ENCODE measurements around the gene C9orf85.
"Not testable (repeated sequence)": the region's sequence is repeated elsewhere in the genome, so short reads cannot be mapped to it uniquely, and the experiment has no call there.

The C9orf85 gene

DNA sequence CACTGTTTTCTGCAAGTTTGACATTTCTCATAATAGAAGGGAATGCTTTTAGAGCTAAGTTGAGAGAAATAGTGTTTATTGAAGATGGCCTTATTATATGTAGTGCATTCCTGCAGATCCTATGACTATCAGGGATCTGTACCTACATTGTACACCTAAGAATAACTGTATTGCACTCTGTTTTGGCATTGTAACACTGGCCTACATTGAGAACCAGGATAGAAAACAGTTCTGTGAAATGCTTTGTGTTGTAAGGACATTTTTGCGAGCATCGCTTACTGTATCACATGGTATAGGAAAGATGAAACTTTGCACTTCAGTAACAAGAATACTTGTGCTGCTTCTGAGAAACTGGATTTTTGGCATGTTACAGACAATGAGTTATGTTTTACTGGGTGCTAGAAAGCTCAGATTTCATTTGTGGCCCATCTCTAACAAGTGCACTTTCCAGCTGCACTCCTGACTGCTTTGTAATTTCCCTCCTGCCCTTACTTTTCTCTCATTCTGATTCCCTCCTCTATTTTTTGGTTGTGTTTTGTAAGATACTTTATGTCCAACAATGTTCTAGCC, 30.6 kb downstream of the C9orf85 start:
- Histone ChIP-seq H3F3A (ENCODE audit: insufficient read depth, low read length) (no peaks in the 10 kb centered on the region), H3K79me2 (ENCODE audit: low read length) (peaks cover 23% of the 10 kb centered on the region), H3K9me2 (replicated peaks; ENCODE audit: insufficient read depth, low read length) (no peaks in the 10 kb centered on the region), H3K9ac (ENCODE audit: low read length) (no peak overlapping the region), H2AFZ (ENCODE audit: low read length) (no peak overlapping the region), H3K27me3 (replicated peaks; ENCODE audit: insufficient read depth, low read length) (no peaks in the 10 kb centered on the region), H3K4me3 (ENCODE audit: low read length) (no peak overlapping the region), H3K36me3 (replicated peaks; ENCODE audit: insufficient read depth, low read length) (no peaks in the 10 kb centered on the region), H3K4me1 (ENCODE audit: low read length) (no peaks in the 10 kb centered on the region), H3K27ac (ENCODE audit: low read length) (no peak overlapping the region), H3K9me3 (replicated peaks; ENCODE audit: insufficient read depth, low read length) (no peaks in the 10 kb centered on the region; the same call in 1 of the 2 replicates), H3K4me2 (ENCODE audit: low read depth, low read length) (no peak overlapping the region), H4K20me1 (ENCODE audit: insufficient read depth, low read length) (no peaks in the 10 kb centered on the region)
- no peak for DNase-seq
- TF ChIP-seq EZH2 (optimal IDR thresholded peaks at IDR 0.05; ENCODE audit: low read depth, low read length) (no peak), EZH2phosphoT487 (IDR thresholded peaks at IDR 0.05; ENCODE audit: low read length) (no peak)
- TF ChIP-seq, protein P1, sequence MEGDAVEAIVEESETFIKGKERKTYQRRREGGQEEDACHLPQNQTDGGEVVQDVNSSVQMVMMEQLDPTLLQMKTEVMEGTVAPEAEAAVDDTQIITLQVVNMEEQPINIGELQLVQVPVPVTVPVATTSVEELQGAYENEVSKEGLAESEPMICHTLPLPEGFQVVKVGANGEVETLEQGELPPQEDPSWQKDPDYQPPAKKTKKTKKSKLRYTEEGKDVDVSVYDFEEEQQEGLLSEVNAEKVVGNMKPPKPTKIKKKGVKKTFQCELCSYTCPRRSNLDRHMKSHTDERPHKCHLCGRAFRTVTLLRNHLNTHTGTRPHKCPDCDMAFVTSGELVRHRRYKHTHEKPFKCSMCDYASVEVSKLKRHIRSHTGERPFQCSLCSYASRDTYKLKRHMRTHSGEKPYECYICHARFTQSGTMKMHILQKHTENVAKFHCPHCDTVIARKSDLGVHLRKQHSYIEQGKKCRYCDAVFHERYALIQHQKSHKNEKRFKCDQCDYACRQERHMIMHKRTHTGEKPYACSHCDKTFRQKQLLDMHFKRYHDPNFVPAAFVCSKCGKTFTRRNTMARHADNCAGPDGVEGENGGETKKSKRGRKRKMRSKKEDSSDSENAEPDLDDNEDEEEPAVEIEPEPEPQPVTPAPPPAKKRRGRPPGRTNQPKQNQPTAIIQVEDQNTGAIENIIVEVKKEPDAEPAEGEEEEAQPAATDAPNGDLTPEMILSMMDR (IDR thresholded peaks at IDR 0.05; ENCODE audit: low read length) = no peak

GRCh38 chr9:71944754-71945375, 33.4 kb downstream of the C9orf85 start:
- DNase-seq = no peak
- H3K36me3 ChIP-seq (replicated peaks; ENCODE audit: insufficient read depth, low read length) = peaks cover 4% of the 10 kb centered on the region; the same call in 1 of the 2 replicates
- peaks cover 4% of the 10 kb centered on the region; the same call in 1 of the 2 replicates for H3K79me2 ChIP-seq (ENCODE audit: low read length)
- H3K4me2 ChIP-seq (ENCODE audit: low read depth, low read length) = no peak overlapping the region
- no peaks in the 10 kb centered on the region for H3K4me1 ChIP-seq (ENCODE audit: low read length)
- H3K27ac ChIP-seq (ENCODE audit: low read length) = no peak overlapping the region
- no peaks in the 10 kb centered on the region for H3K9me2 ChIP-seq (replicated peaks; ENCODE audit: insufficient read depth, low read length)
- no peak overlapping the region for H3K4me3 ChIP-seq (ENCODE audit: low read length)
- no peak overlapping the region for H2AFZ ChIP-seq (ENCODE audit: low read length)
- H4K20me1 ChIP-seq (ENCODE audit: insufficient read depth, low read length) = no peaks in the 10 kb centered on the region
- H3K9me3 ChIP-seq (replicated peaks; ENCODE audit: insufficient read depth, low read length) = no peaks in the 10 kb centered on the region; the same call in 1 of the 2 replicates
- no peak for TF ChIP-seq EZH2phosphoT487 (IDR thresholded peaks at IDR 0.05; ENCODE audit: low read length)
- no peak for TF ChIP-seq EZH2 (optimal IDR thresholded peaks at IDR 0.05; ENCODE audit: low read depth, low read length)
- TF ChIP-seq, protein P1 (IDR thresholded peaks at IDR 0.05; ENCODE audit: low read length) = no peak
- no peak overlapping the region for H3K9ac ChIP-seq (ENCODE audit: low read length)
- no peaks in the 10 kb centered on the region for H3F3A ChIP-seq (ENCODE audit: insufficient read depth, low read length)
- no peaks in the 10 kb centered on the region for H3K27me3 ChIP-seq (replicated peaks; ENCODE audit: insufficient read depth, low read length)

DNA sequence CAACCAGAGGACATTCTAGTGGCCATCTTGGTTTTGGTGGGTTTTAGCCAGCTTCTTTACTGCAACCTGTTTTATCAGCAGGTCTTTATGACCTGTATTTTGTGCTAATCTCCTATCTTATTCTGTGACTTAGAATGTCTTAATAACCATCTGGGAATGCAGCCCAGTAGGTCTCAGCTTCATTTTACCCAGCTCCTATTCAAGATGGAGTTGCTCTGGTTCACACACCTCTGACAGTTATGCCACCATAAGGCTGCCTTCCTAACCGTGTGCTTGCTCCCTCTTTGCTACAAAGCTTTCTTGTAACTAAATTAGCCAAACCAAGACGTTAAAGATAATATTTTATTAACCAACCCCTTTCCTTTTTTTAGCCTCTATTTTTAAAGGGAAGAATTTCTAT, 43.2 kb downstream of the C9orf85 start:
- H3K27ac ChIP-seq (ENCODE audit: low read length); H3K4me3 ChIP-seq (ENCODE audit: low read length): not testable (repeated sequence)

DNA sequence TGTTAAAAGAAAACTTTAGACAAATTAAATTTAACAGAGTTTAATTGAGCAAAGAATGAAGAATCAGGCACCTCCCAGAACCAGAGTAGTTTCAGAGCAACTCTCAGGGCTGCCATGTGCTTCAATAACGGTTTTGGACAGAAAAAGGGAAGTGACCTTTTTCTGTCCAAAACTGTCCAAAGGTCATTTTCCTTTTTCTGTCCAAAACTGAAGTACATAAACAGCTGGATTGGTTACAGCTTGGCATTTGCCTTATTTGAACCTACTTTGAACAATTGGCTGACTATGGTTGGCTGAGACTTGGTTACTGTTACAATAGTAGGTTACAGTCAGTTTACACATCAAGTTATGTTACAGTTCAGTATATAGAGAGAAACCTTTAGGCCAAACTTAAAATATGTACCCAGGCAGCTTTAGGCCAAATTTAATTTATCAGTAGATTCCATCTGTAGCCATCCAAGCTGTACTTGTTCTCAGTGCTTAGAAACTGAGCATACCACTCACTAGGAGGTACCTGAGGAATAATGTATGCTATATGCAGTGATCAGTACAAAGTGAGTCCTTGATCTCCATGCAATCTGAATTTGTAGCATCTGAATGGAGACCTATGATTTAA, 44.0 kb downstream of the C9orf85 start:
- Histone ChIP-seq H3K36me3 (replicated peaks; ENCODE audit: insufficient read depth, low read length) (no peaks in the 10 kb centered on the region), H3K4me1 (ENCODE audit: low read length) (0 out of 2 replicates have a peak, but pooled peaks cover 6% of the 10 kb centered on the region), H3F3A (ENCODE audit: insufficient read depth, low read length) (no peaks in the 10 kb centered on the region), H3K4me3 (ENCODE audit: low read length) (no peak overlapping the region), H4K20me1 (ENCODE audit: insufficient read depth, low read length) (no peaks in the 10 kb centered on the region), H2AFZ (ENCODE audit: low read length) (no peak overlapping the region), H3K27ac (ENCODE audit: low read length) (no peak overlapping the region), H3K4me2 (ENCODE audit: low read depth, low read length) (no peak overlapping the region), H3K9me2 (replicated peaks; ENCODE audit: insufficient read depth, low read length) (no peaks in the 10 kb centered on the region), H3K9ac (ENCODE audit: low read length) (no peak overlapping the region), H3K79me2 (ENCODE audit: low read length) (no peaks in the 10 kb centered on the region), H3K9me3 (replicated peaks; ENCODE audit: insufficient read depth, low read length) (no peaks in the 10 kb centered on the region), H3K27me3 (replicated peaks; ENCODE audit: insufficient read depth, low read length) (no peaks in the 10 kb centered on the region)
- TF ChIP-seq, protein P1 (IDR thresholded peaks at IDR 0.05; ENCODE audit: low read length) = no peak
- TF ChIP-seq EZH2phosphoT487 (IDR thresholded peaks at IDR 0.05; ENCODE audit: low read length) = no peak
- TF ChIP-seq EZH2 (optimal IDR thresholded peaks at IDR 0.05; ENCODE audit: low read depth, low read length) = no peak
- no peak for DNase-seq

More for the DNA sequence above, 43.2 kb downstream of the C9orf85 start:
- H3K4me1 ChIP-seq (ENCODE audit: low read length); H3K9me3 ChIP-seq (replicated peaks; ENCODE audit: insufficient read depth, low read length); H3K27me3 ChIP-seq (replicated peaks; ENCODE audit: insufficient read depth, low read length); H3K4me2 ChIP-seq (ENCODE audit: low read depth, low read length); H2AFZ ChIP-seq (ENCODE audit: low read length); H3F3A ChIP-seq (ENCODE audit: insufficient read depth, low read length); H3K79me2 ChIP-seq (ENCODE audit: low read length); H3K9ac ChIP-seq (ENCODE audit: low read length); H3K36me3 ChIP-seq (replicated peaks; ENCODE audit: insufficient read depth, low read length); H3K9me2 ChIP-seq (replicated peaks; ENCODE audit: insufficient read depth, low read length); DNase-seq; H4K20me1 ChIP-seq (ENCODE audit: insufficient read depth, low read length): not testable (repeated sequence)

All from MM.1S (cell line).